Activated naive CD8-positive, alpha-beta T cell treated with anti-CD3 and anti-CD28 coated beads, Interleukin-2, amount 50 U/mL, for 16 hours (primary cell): ENCODE data around the gene YARS1.

Source experiments
- DNase-seq: peaks from one replicate; pipeline ENCODE4 v3.0.0-alpha.2; 2020; ENCODE audit warnings: low read depth, low spot score

The YARS1 gene

GRCh38 chr1:32780628-32781234, 36.4 kb downstream of the YARS1 start:
- no peak for DNase-seq

- no peak for DNase-seq
Observed at GRCh38 chr1:32780005-32780404, 37.2 kb downstream of the YARS1 start.

GRCh38 chr1:32779242-32779641, 37.9 kb downstream of the YARS1 start:
- DNase-seq = no peak

- no peak for DNase-seq
Observed at GRCh38 chr1:32775640-32776337, 41.4 kb downstream of the YARS1 start.

GRCh38 chr1:32774950-32775634, 42.1 kb downstream of the YARS1 start:
- DNase-seq = no peak

GRCh38 chr1:32774464-32774808, 42.7 kb downstream of the YARS1 start:
- DNase-seq = no peak

GRCh38 chr1:32773764-32774463, 43.2 kb downstream of the YARS1 start:
- no peak for DNase-seq

GRCh38 chr1:32773018-32773763, 44.0 kb downstream of the YARS1 start:
- peak; percentile 45 for DNase-seq

- no peak for DNase-seq
Observed at GRCh38 chr1:32772281-32773017, 44.7 kb downstream of the YARS1 start.

GRCh38 chr1:32771561-32772280, 45.4 kb downstream of the YARS1 start:
- no peak for DNase-seq

GRCh38 chr1:32770741-32771548, 46.2 kb downstream of the YARS1 start:
- DNase-seq = no peak

GRCh38 chr1:32770221-32770731, 46.9 kb downstream of the YARS1 start:
- DNase-seq = no peak

- no peak for DNase-seq
Observed at GRCh38 chr1:32769524-32770220, 47.5 kb downstream of the YARS1 start.

GRCh38 chr1:32768110-32768850, 48.9 kb downstream of the YARS1 start:
- DNase-seq = no peak

- no peak for DNase-seq
Observed at GRCh38 chr1:32767641-32768040, 49.5 kb downstream of the YARS1 start.

GRCh38 chr1:32767156-32767555, 50.0 kb downstream of the YARS1 start:
- no peak for DNase-seq

- no peak for DNase-seq
Observed at GRCh38 chr1:32766328-32766972, 50.7 kb downstream of the YARS1 start.
